ENCODE data around the gene SLC35F2.
"Not testable (repeated sequence)": the region's sequence is repeated elsewhere in the genome, so short reads cannot be mapped to it uniquely, and the experiment has no call there.

The SLC35F2 gene

DNA sequence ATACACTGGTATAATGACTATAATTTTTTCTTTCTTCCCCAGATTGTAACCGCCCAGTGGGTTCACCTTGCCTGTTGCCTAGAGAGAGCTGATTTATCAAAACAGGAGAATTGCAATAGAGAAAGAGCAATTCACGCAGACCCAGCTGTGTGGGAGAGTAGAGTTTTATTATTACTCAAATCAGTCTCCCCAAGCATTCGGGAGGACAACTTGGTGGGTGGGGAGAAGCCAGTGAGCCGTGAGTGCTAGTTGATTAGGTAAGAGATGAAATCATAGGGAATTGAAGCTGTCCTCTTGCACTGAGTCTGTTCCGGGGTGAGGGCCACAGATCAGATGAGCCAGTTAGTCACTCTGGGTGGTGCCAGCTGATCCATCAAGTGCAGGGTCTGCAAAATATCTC lies 73.2 kb downstream of the SLC35F2 start:
- DNase-seq (ENCODE audit: low spot score) = no peak

DNA sequence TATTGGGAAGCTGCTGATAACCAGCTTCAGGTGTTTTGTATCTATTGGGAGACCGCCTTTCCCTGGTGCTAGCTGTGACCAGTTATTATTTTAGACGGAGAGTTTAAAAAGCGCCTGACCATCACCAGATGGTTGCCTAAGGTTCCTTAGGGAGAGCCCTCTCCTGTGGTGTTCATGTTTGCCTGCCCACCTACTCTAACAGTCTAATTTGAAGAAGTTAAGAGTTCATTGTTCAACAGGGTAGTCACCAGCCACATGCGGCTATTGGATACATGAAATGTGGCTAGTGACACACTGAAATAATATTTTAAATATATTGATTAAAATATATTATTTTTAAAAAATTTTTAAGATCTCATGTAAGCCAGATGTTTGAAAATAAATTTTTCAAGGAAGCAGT lies 75.5 kb downstream of the SLC35F2 start:
- no peak for DNase-seq (ENCODE audit: low spot score)

DNA sequence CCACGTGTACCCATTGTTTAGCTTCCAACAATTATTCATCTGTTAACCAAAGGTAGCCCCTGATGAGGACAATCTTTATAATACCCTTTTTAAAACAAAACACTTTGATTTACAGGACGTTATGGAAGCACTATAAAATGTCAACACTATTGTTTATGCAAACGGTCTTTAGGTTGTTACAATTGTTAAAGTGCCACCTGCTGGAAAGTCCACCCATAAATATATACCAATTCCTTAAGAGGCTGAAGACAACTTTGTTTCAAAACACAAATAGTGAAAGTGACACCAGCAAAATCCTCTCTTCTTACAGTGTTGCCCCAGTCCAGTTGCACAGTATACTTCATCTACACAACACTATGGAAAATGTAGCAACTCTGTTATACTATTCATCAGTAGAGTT lies 77.8 kb downstream of the SLC35F2 start:
- peak; percentile 26 for DNase-seq (ENCODE audit: low spot score)

DNA sequence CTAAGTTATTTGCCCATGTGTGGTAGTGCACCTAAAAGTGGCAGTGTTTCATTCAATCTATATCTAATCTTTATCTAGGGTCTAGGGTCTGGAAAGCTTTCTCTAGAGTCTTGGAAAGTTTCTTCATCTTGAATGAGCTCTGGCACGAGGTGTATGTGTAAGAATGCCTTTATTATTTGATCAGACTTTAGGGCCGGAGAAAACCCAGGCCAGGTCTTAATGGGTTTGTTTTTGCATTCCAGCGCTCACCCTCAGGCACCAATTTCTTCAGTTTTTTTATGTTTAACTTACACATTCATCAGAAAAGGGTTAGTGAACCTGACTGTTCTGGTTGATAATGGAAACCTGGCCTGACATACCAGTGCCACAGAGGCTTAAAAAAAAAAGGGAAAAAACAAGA lies 78.5 kb downstream of the SLC35F2 start:
- no peak for DNase-seq (ENCODE audit: low spot score)

DNA sequence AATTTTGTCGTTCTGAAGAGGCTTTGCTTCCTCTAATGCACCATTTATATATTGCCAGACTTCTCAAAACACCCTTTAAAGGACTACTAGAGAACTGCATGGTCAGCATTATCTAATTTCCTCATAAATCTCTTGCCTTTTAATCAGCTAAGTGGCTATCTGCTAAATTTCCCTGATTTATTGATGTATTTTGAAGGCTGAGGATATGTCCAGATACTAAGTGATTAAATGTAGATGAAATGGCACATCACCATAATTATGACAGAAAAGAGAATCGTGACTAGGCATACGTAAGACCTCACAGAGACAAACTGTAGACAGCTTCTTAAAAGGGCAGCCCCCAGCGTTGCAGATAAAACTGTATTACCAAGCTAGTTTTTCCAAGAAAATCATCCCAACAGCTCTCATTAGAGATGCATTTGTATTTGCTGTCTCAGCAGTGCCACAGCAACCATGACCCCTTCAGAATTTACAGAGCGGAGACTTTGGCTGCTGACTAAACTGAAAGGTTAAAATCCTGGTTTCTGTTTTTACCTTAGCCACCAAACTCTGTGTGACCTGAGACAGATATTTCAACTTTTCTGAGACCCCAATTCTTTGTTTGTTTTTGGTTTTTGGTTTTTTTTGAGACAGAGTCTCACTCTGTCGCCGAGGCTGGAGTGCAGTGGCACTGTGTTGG lies 79.6 kb downstream of the SLC35F2 start:
- DNase-seq (ENCODE audit: low spot score) = no peak

DNA sequence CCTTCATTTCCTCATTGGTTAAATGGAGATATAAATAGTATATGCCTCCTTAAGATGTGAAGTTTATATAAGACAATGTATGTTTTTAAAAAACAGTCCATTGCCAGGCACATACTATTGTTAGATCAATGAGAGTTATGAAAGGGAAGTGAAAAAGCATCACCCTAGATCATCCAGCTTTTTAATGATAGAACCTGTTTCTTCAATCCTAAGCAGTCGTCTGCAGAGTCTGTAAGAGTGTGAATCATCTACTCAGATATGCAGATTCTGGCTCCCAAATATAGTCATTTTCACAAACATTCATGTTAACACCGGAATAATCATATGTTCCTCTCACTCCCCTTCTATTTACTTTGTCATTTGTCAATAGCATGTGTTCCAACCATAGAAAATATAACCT lies 81.5 kb downstream of the SLC35F2 start:
- DNase-seq (ENCODE audit: low spot score) = no peak

DNA sequence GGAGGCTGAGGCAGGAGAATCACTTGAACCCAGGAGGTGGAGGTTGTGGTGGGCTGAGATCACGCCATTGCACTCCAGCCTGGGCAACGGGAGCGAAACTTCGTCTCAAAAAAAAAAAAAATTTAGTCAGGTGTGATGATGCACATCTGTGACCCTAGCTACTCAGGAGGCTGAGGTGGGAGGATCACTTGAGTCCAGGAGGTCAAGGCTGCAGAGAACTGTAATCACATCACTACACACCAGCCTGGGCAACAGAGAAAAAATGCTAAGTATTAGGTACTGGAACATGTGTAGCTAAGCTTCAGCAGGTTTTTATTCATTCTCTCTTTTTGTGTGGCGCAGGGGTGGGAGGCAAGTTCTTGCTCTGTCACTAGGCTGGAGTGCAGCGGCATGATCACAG lies 82.5 kb downstream of the SLC35F2 start:
- DNase-seq (ENCODE audit: low spot score) = no peak

DNA sequence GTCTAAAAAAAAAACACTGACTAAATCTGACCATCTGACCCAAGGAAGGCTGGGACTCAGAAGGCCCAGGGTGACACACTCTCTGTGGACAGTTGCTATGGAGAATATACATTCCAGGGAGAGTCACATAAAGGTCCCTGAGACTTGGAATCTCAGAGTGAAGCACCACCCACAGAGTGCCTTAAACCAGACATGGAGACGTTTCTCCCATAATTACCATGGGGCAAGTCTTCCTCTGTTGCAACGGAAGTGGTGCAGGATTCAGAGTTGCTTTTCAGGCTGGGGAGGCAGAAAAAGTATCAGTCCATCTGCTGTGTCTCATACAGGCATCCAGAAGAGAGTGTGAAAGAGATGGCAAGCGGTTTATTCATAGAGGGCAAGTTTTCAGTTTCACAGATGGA lies 88.0 kb downstream of the SLC35F2 start:
- no peak for DNase-seq (ENCODE audit: low spot score)

DNA sequence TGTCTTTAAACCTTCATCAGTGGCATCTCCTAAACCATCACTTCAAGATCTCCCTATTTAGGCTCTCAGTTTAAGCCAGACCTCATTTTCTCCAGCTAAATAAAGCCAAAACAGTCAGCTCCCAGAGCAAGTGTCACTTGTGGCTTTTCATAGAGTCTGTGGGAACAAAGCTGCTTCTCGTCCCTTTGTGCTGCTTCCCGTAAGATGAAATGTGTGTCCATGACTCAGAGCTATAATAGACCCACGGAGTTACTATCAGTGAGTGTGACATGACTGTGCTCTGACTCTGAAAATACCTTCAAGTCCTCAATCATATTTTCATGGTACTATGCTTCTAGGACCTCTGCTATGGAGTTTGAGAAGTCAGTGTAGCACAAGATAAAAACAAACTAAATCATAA lies 89.4 kb downstream of the SLC35F2 start:
- no peak for DNase-seq (ENCODE audit: low spot score)

DNA sequence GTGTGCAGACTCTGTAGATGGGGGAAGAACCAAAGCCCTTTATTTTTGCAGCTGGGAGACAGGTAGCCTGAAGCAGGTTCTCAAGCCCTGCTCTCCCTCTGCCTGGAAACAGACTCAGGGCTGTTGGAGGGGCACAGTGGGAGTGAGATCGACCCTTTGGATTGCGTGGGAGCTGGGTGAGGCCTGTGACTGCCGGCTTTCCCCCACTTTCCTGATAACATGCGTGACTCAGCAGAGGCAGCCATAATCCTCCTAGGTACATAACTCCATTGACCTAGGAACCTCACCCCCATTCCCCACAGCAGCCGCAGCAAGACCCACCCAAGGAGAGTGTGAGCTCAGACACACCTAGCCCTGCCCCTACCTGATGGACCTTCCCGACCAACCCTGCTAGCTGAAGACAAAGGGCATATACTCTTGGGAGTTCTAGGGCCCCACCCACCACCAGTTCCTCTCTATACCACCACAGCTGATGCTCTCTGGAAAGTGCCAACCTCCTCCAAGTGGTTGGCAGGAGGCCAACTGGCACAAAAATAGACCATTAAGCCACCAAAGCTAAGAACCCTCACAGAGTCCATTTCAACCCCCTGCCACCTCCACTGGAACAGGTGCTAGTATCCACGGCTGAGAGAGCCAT lies 99.8 kb downstream of the SLC35F2 start:
- not testable (repeated sequence) for DNase-seq (ENCODE audit: low spot score)

DNA sequence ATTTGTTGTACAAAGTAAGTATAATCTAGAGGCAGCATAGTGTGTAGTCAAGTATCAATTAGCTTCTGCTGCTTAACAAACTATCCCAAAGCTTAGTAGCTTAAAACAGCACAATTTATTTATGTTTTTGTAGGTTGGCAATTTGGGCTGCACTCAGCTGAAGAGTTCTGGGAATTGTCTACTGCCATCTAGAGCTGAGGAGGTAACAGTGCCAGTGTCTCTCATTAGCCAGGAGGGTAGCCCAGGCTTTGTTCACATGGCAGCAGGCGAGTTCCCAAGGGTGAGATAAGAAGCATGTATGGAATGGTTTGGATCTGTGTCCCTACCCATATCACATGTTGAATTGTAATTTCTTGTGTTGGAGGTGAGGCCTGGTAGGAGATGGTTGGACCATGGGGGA lies 100.9 kb downstream of the SLC35F2 start:
- DNase-seq (ENCODE audit: low spot score) = no peak

DNA sequence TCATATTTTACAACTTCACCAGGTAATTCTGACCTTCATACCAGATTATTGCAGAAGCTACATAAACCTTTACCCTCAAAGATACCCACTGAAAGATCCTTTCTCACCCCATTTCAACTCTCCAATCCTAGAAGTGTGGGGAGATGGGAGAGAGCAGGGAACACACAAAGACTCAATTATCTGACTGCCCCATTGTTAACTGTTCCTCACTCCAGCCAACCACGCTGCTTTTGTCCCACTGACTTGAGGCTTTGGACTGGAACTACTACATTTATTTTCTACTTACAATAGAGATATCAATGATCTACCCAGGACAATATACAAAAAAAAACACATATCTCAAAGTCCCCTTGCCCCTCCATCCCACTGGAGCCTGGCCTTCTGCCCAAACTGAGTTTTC lies 102.0 kb downstream of the SLC35F2 start:
- no peak for DNase-seq (ENCODE audit: low spot score)

DNA sequence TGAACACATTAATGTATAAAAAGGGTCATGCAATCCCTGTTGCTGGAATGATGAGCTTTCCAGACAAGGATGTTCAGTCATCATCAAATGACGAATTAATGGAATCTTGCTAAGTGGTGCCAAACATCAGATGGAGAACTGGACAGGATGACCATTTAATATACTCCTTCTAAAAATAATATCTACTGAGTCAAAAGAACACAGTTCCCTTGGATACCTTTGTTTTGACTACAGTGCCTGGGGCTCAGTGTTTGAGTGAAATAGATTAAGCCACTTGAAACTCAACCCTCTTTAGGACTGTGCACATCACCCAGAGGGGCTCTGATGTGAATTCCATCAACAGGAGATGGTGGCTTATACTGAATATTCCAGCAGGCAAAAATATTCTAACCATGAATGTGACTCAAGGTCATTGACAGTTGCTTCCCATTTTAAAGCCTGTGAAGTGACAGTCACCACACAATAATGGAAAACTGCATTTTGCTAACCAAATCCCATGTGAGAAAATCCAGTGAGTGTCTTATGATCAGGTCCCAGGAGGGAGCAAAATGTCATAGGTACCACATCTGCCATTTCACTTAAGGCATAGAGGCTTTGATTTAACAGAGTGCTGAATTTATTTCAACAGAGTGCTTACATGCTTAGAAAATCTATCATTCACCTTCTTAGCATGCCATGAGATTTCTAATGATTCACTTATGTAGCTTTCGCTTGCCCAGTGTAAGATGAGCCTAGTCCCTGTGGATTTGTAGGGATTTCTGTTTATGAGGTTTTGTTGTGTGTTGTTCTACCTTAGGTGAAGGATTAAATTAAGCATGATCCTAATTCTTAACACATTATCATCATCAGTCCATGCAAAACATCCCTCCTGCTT lies 105.4 kb downstream of the SLC35F2 start:
- no peak for DNase-seq (ENCODE audit: low spot score)

DNA sequence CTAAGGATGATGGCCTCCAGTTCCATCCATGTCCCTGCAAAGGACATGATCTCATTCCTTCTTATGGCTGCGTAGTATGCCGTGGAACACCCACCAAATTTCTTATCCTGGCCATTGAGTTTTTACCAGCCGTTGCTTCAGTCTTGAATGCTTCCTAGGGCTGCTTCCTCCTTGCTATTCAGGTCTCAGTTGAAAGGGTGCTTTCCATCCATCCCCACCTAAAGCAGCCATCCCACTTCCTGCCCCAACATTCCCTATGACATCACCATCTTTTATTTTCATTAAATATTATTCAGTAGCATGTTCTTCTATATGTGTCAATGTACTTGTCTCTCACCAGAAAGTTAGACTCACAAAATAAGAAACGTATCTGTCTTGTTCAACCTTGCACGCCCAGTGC lies 106.1 kb downstream of the SLC35F2 start:
- DNase-seq (ENCODE audit: low spot score) = no peak

DNA sequence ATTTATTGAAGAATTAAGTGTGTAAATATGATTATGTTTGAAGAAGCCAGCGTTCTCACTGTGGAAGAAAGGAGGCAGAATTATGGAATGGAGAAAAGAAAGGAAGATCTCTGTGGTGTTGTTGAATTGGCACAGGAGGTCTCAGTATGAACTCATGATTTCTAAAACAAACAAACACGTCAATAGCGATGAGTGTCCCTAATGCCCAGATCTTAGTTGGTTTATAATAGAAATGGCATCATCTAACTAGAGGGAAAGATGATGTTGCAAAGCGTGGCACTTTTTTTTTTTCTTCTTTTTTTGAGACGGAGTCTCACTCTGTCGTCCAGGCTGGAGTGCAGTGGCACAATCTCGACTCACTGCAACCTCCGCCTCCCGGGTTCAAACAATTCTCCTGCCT lies 107.5 kb downstream of the SLC35F2 start:
- no peak for DNase-seq (ENCODE audit: low spot score)

DNA sequence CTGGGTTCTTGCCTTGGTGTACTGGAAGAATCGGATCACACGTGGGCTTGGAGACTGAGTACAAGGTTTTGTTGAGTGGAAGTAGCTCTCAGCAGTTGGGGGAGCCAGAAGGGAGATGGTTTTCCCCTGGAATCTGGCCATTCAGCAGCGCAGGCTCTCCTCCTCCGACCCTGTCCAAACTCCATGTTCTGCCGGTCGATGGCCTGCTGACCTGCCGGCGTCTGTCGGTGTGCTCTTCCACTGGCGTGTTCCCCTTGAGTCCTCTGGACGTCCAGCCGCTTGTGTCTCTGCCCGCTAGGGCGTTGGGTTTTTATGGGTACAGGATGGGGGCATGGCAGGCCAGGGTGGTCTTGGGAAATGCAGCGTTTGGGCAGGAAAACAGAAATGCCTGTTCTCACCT lies 108.3 kb downstream of the SLC35F2 start:
- no peak for DNase-seq (ENCODE audit: low spot score)

DNA sequence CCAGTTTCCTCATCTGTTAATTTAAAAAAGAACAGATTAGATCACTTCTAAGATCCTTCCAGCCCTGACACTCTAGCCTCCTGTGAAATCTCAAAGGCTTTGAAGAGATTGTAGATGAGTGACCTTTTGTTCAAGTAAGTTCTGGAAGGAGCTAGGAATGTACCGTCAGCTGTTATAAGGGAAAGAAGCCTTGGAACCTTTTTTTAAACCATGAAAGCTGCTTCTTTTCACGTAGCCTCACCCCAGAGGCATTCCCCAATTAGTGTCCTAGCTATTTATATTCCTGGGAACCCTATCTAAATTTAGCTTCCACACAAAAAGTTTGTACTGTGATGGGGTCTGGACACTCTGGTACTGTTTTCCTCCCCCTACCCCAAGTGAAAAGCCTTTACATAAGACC lies 111.0 kb downstream of the SLC35F2 start:
- no peak for DNase-seq (ENCODE audit: low spot score)

DNA sequence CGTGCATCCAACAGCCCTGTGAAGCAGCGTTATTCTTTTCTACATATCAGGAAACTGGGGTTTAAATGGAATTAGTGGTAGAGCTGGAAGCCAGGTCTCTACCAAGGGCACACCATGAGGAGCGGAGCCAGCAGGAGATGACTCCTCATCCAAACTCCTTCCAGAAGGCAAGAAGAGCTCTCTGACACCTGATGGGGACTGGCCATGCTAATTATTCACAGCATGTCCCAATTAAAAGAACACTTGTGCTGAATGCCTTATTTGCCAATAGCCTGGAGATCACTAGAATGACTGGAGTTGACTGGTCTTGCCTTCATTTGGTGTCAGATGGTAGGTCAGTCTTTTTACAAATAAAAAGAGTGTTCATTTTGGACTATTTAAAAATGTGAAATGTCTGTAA lies 113.9 kb downstream of the SLC35F2 start:
- no peak for DNase-seq (ENCODE audit: low spot score)

DNA sequence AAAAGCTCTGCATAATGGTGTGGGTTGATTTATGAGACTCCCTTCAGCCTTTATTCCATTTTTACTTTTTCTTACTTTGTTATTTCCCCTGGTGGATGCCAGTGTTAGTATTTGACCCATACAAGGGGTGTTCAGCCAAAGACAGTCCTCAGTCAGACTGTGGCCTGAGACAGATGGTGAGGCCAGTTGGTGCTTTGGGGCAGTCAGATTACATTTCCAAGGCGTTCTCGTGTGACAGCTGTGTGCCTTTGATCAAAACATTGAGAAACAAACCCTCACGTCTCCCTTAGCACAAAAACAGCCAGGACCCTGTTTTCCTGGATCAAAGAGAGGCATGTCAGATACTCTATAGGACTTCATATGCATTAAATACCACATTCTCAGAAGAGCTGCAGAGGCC lies 115.4 kb downstream of the SLC35F2 start:
- DNase-seq (ENCODE audit: low spot score) = no peak

DNA sequence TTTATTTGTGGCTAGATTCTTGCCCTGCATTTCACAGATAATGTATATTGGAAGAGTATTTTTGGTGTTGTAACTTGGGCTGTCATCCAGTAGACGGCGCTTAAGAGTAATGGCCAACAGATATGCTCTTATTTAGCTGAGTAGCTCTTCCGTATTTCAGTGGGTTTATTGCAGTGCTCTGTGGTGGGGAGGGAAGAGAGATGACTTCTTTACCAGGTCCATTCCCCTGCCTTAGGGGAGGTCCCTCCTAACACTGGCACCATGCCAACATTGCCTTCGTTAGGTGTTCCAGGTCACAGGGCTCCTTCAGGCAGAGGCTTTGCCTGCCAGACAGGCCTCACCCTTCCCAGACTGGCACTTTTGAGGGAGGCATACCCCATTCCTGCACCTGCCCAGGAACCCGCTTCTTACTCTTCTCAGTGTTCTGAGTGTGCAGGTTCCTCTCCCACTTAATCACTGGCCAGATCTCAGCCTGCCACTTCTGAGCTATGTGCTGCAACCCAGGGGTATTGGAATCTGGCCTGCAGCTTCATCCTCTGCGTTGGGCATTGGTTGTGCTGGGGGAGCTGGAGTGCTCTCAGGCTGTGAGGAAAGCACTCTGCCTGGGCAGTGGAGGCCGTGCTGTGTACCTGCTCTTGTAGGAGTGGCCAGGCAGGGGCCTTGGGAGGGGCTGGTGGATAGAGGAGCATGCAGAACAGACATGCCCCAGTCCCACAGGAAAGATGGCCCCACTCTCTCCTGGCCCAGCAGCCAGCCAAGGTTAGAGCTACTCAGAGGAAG lies 117.4 kb downstream of the SLC35F2 start:
- DNase-seq (ENCODE audit: low spot score) = peak; percentile 59

All from NAMALWA (cell line).